Measurements from ENCODE around the gene RC3H1.

The RC3H1 gene

DNA sequence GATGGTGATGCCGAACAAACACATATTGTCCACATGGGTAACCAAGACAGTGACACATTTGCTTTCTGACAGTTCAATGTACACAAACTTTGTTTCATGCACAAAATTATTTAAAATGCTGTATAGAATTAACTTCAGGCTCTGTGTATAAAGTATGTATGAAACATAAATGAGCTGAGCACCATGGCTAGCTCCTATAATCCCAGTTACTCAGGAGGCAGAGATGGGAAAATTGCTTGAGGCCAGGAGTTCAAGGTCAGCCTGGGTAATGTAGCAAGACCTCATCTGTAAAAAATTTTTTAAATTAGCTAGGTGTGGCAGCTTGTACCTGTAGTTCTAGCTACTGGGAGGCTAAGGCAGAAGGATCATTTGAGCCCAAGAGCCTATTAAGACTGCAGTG lies 19.2 kb upstream of the RC3H1 start:
- Histone ChIP-seq H3K9me3 (no peaks in the 10 kb centered on the region), H3K27me3 (no peaks in the 10 kb centered on the region), H3K27ac (no peak overlapping the region), H3K4me3 (no peak overlapping the region), H3K4me1 (no peaks in the 10 kb centered on the region), H3K36me3 (no peaks in the 10 kb centered on the region)
- TF ChIP-seq, protein P1, sequence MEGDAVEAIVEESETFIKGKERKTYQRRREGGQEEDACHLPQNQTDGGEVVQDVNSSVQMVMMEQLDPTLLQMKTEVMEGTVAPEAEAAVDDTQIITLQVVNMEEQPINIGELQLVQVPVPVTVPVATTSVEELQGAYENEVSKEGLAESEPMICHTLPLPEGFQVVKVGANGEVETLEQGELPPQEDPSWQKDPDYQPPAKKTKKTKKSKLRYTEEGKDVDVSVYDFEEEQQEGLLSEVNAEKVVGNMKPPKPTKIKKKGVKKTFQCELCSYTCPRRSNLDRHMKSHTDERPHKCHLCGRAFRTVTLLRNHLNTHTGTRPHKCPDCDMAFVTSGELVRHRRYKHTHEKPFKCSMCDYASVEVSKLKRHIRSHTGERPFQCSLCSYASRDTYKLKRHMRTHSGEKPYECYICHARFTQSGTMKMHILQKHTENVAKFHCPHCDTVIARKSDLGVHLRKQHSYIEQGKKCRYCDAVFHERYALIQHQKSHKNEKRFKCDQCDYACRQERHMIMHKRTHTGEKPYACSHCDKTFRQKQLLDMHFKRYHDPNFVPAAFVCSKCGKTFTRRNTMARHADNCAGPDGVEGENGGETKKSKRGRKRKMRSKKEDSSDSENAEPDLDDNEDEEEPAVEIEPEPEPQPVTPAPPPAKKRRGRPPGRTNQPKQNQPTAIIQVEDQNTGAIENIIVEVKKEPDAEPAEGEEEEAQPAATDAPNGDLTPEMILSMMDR (IDR thresholded peaks at IDR 0.05) = no peak
- no peak for DNase-seq
- intact Hi-C loops (cut with DNase I; ENCODE audit: low total_unique reads) = no loop called here

DNA sequence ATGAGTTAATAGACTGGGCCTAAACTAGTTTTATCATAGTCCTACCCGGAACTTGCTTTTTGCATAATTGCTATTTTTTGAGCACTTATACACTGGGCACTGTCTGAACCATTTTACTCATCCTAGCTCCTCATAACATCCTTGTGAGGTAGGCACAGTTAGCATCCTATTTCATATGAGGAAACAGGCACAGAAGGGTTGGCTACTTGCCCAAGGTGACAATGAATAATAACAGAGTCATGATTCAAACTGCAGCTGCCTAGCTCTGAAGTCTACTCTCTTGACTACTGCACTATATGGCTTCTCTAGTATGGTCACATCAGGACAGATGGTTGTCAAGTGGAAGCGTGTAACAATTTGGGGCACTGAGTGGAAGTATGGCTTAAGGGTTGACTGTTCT lies 18.2 kb upstream of the RC3H1 start:
- H3K36me3 ChIP-seq = no peaks in the 10 kb centered on the region
- TF ChIP-seq, protein P1 (IDR thresholded peaks at IDR 0.05) = no peak
- H3K9me3 ChIP-seq = no peaks in the 10 kb centered on the region
- intact Hi-C loops (cut with DNase I; ENCODE audit: low total_unique reads) = no loop called here
- H3K27me3 ChIP-seq = no peaks in the 10 kb centered on the region
- no peak overlapping the region for H3K4me3 ChIP-seq
- no peak for DNase-seq
- no peaks in the 10 kb centered on the region for H3K4me1 ChIP-seq
- no peak overlapping the region for H3K27ac ChIP-seq

DNA sequence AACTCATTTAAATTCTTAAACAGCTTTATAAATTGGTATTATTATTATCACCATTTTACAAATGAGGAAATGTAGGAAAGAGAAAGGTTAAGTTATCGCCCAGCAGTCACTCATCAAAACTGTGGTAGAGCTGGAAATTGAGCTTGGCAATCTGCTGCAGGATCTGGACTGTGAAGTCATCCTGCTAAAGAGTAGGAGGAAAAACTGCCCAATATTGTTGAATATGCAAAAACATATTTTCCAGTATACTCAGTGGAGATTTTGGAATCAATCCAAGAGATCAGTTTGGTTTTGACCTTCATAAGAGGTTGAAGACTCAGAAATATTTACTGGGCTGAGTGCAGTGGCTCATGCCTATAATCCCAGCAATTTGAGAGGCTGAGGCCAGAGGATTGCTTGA lies 16.9 kb upstream of the RC3H1 start:
- Histone ChIP-seq H3K27me3 (no peaks in the 10 kb centered on the region), H3K4me1 (no peaks in the 10 kb centered on the region), H3K27ac (no peak overlapping the region), H3K36me3 (no peaks in the 10 kb centered on the region), H3K9me3 (no peaks in the 10 kb centered on the region), H3K4me3 (no peak overlapping the region)
- TF ChIP-seq, protein P1 (IDR thresholded peaks at IDR 0.05) = no peak
- DNase-seq = no peak
- intact Hi-C loops (cut with DNase I; ENCODE audit: low total_unique reads) = no loop called here

DNA sequence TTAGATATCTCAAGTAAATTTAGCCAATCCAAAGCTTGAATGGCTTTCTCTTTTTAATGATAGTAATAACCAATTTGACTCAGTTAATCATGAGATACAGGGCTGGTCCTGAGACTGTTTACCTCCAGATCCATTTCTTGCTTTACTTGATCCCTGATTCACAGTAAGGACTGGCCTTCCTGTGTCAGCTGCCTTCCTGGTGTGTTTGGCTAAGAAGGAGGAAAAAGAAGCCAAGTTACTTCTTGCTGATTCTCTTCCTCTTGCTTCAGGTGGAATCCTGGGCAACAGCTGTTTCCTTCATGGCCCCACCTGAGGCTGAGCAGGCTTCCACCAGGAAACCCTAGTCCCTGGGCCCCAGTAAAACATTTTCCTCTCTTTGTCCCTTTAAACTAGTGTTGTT lies 14.6 kb upstream of the RC3H1 start:
- intact Hi-C loops (cut with DNase I; ENCODE audit: low total_unique reads) = no loop called here
- Histone ChIP-seq H3K27me3 (no peaks in the 10 kb centered on the region), H3K4me3 (no peak overlapping the region), H3K4me1 (no peaks in the 10 kb centered on the region), H3K9me3 (no peaks in the 10 kb centered on the region), H3K27ac (no peak overlapping the region), H3K36me3 (no peaks in the 10 kb centered on the region)
- TF ChIP-seq, protein P1 (IDR thresholded peaks at IDR 0.05) = no peak
- no peak for DNase-seq

DNA sequence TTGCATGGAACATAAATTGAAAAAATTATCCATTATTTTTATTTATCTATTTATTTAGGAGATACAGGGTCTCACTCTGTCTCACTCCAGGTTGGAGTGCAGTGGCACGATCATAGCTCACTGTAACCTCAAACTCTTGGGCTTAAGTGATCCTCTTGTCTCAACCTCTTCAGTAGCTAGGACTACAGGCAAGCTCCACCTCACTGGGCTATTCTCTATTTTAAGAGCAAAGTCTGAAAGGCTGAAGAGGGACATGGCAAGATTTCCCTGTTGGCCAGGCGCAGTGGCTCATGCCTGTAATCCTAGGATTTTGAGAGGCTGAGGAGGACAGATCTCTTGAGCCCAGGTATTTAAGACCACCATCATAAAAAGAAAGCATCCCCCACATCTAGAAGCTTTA lies 14.0 kb upstream of the RC3H1 start:
- Histone ChIP-seq H3K4me3 (no peak overlapping the region), H3K27ac (no peak overlapping the region), H3K27me3 (no peaks in the 10 kb centered on the region), H3K4me1 (no peaks in the 10 kb centered on the region), H3K9me3 (no peaks in the 10 kb centered on the region), H3K36me3 (no peaks in the 10 kb centered on the region)
- intact Hi-C loops (cut with DNase I; ENCODE audit: low total_unique reads) = no loop called here
- DNase-seq = no peak
- TF ChIP-seq, protein P1 (IDR thresholded peaks at IDR 0.05) = no peak

DNA sequence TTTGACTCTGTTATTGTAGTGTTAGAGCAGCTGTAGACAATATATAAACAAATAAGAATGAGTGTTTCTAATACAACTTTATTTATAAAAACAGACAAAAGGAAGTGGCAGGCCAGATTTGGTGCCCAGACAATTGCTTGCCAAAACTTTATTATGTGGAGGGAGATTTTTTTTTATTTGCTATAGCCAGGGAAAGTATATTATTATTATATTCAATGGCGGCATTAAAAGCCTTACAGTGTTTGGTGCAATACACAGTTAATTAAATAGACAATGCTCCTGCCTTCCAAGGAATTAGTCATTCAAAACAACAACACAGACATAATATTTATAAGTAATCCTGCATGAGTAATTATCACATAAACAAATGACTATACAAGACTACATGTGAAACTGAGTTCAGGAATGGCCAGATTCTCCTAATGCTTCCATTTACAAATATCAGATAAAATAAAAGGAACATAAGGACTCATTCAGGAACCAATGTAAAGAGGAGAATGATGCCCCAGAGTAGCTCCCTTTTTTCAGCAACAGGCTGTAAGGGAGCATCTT lies 10.6 kb upstream of the RC3H1 start:
- Histone ChIP-seq H3K4me3 (no peak overlapping the region), H3K27ac (no peak overlapping the region), H3K9me3 (no peaks in the 10 kb centered on the region), H3K27me3 (no peaks in the 10 kb centered on the region), H3K36me3 (no peaks in the 10 kb centered on the region), H3K4me1 (no peaks in the 10 kb centered on the region)
- TF ChIP-seq, protein P1 (IDR thresholded peaks at IDR 0.05) = no peak
- DNase-seq = no peak
- intact Hi-C loops (cut with DNase I; ENCODE audit: low total_unique reads) = no loop called here

Data from tibial artery (tissue), 4 donors.